Measurements from ENCODE around the gene LGALS7.
"Not testable (repeated sequence)": the region's sequence is repeated elsewhere in the genome, so short reads cannot be mapped to it uniquely, and the experiment has no call there.

The LGALS7 gene

DNA sequence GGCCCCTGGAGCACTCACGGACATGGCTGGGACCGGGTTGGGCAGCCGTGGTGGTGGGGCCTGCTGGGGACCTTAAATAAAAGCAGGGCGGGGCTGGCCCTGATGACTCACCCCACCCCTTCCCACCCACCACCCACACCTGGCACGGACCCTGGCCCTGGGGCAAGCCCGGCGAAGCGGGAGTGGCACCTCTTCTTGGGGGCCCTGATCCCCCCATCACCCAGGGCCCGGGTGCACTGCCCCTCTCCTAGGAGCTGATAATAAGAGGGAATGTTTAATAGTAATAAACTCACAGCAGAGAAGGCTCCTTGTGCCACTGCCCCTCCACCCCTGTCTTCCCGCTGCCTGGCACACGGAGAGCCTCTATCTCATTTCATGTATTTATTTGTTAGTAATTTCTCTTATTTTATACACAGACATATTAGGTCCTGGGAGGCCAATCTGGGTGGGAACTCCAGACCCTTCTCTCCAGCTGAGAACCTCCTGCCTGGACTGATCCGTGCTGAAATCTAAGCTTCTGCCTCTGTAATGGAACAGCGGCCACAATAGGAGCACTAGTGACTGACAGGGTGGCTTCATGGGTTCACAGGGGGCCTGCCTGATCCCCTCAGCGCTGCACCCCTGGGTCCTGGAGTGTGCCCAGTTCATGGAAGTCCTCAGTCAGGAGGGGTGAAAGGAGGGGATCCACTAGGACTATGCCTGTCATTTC is at the start of gene LGALS7:
Gene LGALS7 (minus strand): TSS at position 49 of the 709 bp plus-strand sequence. CDS start 25 bp downstream, at position 24.
- no peak for DNase-seq

DNA sequence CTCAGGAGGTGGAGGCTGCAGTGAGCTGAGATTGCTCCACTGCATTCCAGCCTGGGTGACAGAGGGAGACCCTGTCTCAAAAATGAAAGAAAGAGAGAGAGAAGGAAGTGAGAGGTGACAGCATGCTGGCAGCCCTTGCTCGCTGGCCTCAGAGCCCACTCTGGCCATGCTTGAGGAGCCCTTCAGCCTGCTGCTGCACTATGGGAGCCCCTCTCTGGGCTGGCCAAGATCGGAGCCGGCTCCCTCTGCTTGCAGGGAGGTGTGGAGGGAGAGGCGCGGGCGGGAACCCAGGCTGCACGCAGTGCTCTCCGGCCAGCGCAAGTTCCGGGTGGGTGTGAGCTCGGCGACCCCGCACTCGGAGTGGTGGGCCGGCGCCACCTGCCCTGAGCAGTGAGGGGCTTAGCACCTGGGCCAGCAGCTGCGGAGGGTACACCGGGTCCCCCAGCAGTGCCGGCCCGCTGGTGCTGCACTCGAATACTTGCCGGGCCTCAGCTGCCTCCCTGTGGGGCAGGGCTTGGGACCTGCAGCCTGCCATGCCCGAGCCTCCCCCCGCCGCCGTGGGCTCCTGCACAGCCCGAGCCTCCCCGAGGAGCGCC is 48.0 kb upstream of the LGALS7 start:
- DNase-seq = not testable (repeated sequence)

DNA sequence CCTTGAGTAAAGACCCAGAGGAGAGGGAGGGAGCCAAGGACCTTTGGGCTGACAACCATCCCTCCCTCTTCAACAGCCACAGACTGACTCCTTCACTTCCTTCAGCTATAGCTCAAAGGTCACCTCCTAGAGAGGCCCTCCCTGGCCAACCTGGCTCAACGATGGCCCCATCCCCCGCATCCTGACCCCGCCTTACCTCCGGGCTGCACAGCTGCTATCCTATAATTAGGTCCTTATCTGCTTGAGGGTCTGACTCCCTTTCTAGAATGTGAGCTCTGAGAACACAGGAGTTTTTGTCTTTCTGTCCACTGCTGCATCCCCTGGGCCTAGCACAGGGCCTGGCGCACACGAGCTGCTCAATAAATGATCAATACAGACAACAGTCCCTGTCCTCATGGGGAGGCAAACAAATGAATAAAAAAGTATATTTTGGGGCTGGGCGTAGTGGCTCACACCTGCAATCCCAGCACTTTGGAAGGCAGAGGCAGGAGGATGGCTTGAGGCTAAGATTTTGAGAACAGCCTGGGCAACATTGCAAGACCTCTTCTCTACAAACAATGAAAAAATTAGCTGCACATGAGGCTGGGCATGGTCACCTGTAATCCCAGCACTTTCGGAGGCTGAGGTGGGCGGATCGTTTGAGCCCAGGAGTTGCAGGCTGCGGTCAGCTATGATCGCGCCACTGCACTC is 46.1 kb upstream of the LGALS7 start:
- no peak for DNase-seq

DNA sequence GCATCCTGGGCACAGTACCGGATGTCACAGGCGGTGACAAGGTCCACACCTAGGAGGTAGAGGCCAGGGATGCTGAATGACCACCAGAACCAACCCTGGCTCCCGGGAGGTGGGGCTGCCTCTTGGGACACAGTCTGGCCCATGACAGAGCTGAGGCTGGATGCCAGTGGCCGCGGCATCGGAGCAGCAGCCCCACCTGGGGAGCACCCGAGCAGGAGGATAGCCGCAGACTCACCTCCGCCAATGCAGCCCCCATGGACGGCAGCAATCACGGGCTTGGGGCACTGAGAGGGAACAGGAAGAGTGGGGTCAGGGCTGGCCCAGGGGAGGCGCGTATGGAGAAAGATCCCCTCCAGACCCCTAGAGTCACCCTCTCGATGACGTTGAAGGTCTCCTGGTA is 43.8 kb upstream of the LGALS7 start:
- DNase-seq = no peak

DNA sequence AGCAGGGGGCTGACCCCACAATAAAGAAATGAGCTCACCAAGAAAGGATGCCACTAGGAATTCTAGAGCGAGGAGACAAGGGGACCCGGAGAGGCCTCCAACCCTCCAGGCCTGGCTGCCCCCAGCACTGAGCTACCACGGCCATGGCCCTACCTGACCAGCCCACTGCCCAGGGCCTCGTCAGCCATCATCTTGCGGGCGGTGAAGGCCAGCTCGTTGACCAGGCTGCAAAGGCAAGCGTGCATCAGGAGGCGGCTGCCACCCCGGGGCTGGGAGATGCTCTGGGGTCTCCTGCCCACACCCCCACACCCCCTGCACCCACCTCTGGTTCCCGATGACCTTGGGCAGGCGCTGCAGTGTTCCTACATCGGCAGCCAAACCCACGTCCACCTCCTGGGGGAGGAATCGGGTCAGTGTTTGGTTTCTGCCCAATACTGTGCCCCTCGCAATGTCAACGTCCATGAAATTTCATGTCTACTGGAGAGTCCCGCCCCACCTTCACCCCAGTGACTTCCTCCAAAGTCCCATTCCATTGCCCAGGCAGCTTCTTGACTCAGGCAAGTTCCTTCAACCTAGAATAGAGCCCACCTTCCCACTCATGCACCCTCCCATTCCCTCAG is 42.9 kb upstream of the LGALS7 start:
- no peak for DNase-seq

DNA sequence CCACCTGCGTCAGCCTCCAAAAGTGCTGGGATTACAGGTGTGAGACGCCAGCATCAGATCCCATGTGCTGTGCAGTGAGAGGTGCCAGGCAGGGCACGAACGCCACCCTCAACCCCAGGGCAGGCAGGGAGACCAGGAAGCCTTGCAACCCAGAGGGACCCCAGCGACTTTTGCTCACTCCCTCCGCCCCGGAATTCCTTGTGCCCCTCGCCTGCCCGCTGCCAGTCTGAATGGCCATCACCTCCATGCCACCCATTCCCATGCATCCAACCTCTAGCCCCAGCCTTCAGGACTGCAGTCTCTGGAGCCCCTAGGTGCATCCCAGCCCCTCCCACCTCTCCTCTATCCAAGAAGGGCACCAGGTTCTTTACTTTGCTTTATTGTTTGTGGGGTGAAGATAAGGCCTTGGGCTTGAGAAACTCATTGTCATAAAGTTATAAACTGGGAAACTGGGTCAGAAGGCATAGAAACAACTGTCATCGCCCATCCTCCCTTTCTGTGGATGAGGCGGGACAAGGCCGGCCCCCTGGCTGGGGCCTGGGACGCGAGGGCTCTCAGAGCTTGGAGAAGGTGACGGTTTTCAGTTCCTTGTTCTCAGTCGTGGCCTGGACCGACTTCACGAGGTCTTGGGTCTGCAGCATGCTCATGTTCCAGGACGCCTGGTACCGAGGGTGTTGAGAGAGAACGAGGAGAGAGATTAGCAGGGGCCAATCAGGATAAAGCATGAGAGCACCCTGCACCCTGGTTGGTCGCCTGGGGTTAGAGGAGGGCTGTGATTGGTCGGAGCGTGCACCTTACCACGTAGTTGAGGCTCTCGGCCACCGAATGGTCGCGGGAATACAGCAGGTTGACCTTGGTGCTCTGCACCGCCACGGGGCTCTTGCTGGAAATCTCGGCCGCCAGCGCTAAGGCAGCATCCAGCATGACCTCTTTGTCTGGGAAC is 42.0 kb upstream of the LGALS7 start:
- DNase-seq = no peak

DNA sequence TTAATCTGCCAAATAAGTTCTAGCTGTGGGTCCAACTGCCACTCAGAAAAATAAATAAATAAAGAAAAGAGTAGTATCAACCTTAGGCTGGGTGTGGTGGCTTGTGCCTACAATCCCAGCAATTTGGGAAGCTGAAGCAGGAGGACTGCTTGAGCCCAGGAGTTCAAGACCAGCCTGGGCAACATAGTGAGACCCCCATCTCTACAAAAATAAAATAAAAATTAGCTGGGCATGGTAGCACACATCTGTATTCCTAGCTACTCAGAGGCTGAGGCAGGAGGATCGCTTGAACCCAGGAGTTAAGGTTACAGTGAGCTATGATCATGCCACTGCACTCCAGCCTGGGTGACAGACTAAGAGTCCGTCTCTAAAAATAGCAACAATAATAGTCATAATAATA is 40.6 kb upstream of the LGALS7 start:
- DNase-seq = not testable (repeated sequence)

DNA sequence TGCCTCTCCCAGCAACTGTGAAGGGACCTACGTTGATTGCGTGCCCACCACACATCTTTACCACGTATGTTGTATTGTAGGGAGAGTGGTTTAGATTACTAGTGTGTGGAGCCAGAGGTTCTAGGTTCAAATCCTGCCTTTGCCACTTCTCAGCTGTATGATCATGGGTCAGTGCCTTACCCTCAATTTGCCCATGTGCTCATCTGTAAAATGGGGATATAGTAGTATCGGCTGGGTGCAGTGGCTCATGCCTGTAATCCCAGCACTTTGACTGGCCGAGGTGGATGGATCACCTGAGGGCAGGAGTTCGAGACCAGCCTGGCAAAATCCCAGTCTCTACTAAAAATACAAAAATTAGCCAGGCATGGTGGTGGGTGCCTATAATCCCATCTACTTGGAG is 40.0 kb upstream of the LGALS7 start:
- no peak for DNase-seq

DNA sequence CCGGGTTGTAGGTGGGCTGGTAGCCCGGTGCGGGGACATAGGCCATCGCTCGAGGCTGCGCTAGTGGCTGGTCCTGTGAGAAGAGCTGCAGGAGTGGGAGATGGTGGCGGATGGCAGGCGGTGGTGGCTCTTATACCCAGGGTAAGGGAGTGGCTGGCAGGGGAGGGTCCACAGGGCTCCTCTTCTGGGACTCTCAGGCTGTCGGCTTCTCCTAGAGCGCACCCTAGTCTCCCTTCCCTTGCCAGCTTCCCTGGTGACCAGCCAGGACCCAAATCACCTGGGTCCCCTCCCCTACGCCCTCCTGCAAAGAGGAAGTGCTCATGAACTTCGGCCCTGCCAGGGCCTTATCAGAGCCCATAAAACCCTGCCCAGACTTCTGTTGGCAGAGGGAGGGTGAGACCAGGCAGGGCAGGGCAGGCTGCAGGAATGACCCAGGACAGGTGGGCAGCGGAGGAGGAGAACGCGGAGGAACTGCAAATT is 39.6 kb upstream of the LGALS7 start, which contains the start of gene LGALS4:
Gene LGALS4 (minus strand): TSS at position 105 of the 480 bp plus-strand sequence. CDS start 59 bp downstream, at position 46.
- no peak for DNase-seq

DNA sequence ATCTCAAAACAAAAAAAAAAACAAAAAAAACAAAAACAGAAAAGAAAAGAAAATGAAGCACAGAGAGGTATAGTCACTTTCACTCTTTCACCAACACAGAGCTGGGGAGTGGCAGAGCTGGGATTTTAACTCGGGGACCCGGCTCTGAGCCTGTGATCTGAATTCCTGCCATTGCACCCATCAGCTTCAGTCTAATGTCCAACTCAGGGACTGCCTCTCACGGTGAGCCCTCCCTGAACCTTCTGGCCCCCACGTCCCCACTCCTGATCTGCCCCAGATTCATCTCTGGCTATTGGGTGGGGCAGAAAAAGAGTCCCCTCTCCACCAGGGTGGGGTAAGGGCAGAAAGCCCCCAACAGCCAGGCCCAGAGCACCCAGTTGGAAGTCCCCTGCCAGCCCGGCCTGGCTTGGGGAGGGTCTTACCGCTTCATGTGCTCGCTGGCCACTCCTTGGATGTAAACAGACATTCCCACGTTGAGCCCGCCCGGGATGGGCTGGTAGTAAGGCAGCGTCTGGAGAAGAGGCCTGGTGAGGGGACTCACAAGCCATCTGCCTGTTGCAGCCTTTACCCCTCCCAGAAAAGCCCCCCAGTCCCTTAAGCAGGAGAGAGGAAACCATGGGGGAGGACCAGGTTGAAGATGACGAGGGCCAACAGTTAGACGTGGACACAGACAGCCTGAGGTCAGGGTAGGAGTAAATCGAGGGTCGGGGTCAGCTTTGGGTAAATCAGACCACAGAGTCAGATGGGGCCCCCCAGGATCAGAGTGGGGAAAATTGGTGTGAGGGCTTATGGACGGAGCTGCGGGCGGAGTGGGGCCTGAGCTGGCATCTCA is 38.9 kb upstream of the LGALS7 start:
- no peak for DNase-seq

DNA sequence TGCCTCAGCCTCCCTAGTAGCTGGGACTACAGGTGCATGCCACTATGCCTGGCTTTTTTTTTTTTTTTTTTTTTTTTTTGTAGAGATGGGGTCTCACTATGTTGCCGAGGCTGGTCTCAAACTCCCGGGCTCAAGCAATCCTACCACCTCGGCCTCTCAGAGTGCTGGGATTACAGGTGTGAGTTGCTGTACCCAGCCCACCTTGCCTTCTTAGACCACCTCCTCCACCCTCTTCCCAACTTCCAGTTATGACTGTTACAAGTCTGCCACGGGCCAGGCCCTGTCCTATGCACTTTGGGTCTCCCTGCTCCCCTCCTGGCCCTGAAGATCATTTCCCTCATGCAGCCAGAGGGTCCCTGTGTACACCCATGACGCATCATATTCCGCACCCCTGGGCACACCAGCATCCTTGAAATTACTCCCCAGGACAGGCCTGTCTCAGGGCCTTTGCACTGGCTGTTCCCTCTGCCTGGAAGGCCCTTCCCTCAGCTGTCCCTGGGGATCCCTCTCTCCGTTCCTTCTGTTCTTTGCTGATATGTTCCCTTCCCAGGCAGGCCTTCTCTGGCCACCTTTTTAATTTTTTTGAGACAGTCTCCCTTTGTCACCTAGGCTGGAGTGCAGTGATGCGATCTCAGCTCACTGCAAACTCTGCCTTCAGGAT is 36.4 kb upstream of the LGALS7 start:
- DNase-seq = no peak

DNA sequence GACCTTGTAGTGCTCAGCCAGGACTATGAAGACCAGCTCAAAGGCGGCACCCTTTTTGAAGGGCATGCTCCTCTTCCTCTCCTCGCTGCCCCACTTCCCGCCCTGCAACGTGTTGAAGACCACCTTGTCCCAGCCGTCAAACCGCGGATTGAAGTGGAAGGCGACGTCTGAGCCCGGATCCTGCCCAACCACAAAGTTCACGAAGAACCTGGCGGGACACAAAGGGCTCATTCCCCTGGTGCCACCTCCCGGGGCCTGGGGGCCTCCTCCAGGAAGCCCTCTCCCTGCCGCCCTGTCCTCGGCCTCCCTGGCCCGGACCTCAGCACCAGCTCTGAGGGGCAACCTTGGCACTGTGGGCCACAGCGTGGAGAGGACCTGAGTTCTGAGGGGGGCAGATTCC is 35.4 kb upstream of the LGALS7 start:
- DNase-seq = no peak

DNA sequence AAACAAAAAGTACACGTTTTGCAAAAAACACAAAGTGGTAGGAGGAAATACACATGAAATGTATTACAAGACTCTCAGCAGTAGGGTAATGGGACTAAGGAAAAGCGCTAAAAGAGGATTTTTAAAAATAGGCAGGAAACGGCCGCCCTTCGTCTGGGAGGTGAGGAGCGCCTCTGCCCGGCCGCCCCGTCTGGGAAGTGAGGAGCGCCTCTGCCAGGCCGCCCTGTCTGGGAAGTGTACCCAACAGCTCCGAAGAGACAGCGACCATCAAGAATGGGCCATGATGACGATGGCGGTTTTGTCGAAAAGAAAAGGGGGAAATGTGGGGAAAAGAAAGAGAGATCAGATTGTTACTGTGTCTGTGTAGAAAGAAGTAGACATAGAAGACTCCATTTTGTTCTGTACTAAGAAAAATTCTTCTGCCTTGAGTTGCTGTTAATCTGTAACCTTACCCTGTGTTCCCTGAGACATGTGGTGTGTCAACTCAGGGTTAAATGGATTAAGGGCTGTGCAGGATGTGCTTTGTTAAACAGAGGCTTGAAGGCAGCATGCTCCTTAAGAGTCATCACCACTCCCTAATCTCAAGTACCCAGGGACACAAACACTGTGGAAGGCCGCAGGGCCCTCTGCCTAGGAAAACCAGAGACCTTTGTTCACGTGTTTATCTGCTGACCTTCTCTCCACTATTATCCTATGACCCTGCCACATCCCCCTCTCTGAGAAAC is 34.2 kb upstream of the LGALS7 start:
- not testable (repeated sequence) for DNase-seq

DNA sequence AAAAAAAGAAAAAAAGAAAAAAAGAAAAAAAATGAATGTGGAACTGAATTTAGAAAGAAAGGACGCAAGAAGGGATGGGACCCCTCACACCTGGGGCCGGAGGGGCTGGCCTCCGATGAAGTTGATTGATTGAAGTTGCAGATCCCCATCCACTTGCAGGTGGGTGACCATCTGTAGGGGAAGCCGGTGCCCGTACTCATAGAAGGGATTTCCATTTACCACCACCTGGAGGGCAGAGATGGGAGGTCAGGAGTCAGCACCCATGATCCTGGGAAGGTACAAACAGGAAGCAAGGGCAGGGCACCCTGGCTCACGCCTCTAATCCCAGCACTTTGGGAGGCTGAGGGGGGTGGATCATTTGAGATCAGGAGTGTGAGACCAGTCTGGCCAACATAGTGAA is 33.1 kb upstream of the LGALS7 start:
- no peak for DNase-seq

DNA sequence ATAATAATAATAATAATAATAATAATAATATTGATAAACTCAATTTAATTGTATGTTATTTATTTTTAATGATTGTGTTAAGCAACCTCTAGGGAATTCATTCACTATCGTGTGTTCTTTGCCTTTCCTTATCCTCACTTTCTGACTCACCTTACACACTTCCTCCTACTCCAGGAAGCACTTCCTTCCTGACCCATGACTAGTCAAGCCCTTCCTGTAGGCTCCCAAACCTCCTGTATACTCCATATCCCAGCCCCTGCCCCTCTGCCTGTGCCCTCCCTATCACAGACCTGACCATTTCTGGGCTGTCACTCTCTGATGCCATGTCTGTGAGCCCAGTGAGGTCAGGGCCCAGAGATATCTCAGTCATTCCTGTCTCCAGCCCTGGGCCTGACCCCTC is 31.9 kb upstream of the LGALS7 start:
- DNase-seq = no peak

DNA sequence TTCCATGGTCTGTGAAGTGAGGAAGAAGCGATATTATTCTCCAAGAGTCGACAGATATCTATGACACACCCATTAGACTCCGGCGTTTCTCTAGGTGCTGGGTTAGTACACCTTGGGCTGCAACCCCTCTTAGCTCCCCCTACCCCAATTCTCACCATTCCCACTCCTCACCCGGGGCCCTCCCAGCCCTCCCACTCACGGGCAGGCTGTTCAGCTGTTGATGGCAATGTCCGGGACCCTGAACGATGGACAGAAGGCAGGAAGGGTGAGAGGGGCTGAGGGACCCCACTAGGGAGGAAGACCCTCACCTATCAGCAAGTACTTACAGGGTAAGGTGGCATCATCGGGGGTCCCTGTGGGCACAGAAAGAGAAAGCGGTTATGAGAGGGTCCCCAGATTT is 30.2 kb upstream of the LGALS7 start:
- no peak for DNase-seq

DNA sequence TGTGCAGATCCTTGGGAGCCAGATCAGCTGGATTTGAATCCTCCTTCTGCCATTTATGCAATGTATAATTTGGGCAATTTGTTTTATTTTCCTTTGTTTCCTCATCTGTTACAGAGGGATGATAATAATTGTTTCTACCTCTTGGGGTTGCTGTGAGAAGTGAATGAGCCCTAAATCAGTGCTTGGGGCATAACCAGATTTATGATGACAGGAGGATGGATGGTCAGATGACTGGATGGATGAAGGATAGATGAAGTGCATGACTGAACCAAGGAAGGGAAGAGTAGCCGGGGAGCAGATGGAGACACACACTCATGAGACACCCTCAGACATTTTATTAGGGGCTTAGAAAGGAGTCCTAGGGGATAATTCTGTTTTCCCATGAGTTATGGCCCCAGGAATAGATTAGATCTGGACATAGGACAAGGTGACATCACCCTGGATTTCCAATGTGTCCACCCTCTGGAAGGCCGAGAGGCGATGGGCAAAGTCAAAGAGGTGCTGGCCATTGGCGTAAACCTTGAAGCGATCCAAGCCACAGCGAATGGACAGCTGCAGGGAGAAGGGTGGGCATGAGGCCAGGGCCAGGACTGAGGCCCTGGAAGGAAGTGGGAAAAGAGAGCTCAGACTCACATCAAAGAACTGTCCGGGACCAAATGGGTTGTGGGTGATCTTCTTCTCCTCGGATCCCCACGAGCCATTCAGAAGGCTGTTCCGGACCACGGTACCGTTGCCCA is 28.2 kb upstream of the LGALS7 start:
- no peak for DNase-seq

DNA sequence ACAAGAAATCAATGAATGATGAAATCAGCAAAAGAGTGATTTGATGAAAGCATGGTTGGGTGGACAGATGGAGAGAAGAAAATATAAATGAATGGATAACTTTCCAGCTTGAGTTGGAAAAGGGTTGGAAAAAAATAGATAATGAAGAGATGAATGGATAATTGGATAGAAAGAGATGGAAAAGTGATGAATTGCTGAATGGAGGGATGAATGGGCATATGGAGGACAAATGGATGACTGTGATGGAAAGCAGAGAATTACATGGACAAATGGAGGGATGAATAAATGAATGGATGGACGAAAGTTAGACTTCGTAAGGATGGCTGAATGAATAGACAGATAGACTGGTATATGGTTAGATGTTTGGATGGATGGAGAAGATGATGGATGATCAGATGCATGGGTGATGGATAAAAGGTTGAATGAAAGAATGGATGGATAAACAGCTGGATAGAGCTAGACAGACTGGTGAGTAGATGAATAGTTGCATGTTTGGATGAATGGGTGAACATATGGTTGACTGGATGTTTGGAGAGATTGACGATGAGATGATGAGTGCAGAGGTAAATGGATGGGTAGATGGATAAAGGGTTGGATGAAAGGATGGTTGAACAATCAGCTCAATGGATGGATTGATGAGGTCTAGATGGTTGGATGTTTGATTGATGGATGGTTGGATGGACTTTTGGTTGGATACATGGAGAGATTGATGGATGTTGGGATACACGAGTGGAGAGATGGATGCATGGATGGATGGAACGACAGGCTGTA is 27.4 kb upstream of the LGALS7 start:
- no peak for DNase-seq

DNA sequence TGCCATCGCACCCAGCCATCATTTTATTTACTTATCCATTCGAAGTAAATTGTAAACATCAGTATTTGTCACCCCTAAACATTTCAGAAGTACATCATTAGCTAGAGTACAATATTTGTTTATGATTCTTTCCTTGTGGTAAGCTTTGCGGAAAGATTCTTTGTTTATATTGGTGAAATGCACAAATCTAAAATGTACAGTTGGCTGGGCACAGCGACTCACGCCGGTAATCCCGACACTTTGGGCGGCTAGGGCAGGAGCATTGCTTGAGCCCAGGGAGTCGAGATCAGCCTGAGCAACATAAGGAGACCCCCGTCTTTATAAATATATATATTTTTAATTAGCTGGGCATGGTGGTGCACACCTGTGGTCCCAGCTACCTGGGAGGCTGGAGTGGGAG is 25.8 kb upstream of the LGALS7 start:
- DNase-seq = no peak
